ENCODE results near the gene VMAC. TPM values are rescaled to one million over a fixed set of nuclear protein-coding genes. Genes with fewer than 3 reads are reported as not detected.

VMAC gene
- total and polyA plus RNA-seq, 5 donors from 2014 or later = 4.9 to 25.0 (median 8.1) TPM

DNA sequence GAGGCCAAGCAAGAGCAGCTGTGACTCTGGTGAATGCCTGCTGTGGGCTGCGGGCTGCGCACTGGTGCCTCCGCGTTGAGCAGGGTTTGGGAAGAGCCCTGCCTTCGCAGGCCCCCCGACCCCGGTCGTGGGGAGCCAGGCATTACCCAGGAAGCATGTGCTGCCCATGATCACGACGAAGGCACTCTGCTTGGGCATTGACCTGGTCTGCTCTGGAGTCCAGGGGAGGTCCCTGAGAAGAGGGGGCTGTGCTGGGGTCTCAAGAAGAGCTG is 54.1 kb downstream of the VMAC start:
- Histone ChIP-seq H3K4me1 (ENCODE audit: control insufficient read depth, insufficient read depth, low read length, poor library complexity, severe bottlenecking) (peaks cover 94% of the 10 kb centered on the region), H3K9me3 (ENCODE audit: control insufficient read depth in 2 of 2, low read length in 2 of 2) (no peaks in the 10 kb centered on the region), H3K36me3 (ENCODE audit: control insufficient read depth, insufficient read depth, low read length) (peaks cover 5% of the 10 kb centered on the region), H3K27me3 (ENCODE audit: control insufficient read depth, insufficient read depth, low read length) (no peaks in the 10 kb centered on the region), H3K4me3 (ENCODE audit: low read depth, low read length) (no peak overlapping the region), H3K27ac (ENCODE audit: insufficient read depth, low read length, poor library complexity, severe bottlenecking) (peak overlapping the region; percentile 87)
- Mint-ChIP-seq H3K27ac (peak overlapping the region; percentile 99 to 100 (median 100)), H3K9me3 (no peaks in the 10 kb centered on the region), H3K4me1 (peaks cover 23 to 98% (median 64%) of the 10 kb centered on the region in 4 donors), H3K4me3 (peak overlapping the region in 3 of 4 donors; percentile 55 to 69 (median 58)), H3K27me3 (no peaks in the 10 kb centered on the region), H3K36me3 (peaks cover 9% of the 10 kb centered on the region)
- ATAC-seq (ENCODE audit: low read depth in 2 of 2) (no peak), DNase-seq (no peak)

DNA sequence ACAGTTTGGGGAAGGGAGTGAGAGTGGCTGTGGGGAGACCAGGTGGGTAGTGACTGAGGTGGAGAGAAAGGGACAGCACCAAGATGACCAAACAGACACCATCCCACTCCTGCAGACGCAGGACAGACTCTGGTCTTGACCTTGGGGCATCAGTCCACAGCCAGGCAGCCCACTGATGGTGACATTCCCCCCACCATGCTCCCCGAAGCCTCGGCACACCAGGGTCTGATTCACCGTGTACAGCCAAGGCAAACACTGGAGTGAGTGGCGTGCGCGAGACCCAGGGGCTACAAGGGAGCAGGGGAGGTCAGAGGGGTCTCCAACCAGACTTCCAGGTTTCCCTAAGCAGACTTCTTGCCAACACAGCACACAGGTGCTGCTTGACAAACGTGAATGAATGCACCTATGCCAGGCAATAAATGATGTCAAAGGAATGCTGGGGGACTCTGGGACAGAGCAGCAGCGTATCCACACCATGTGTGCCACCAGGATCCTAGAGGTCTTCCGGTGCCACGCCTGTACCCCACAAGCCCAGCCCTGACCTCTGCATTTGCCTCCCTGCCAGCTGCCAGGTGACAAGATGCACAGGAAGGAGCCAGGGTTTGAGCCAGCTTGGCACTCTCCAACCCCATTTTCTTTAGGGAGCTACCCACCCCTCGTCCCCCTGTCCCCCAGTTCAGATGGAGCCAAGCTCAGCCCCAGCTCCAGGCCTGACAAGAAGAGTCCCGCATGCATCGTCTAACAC is 54.8 kb downstream of the VMAC start:
- peak overlapping the region; percentile 99 to 100 (median 100) for H3K27ac Mint-ChIP-seq
- Histone ChIP-seq H3K4me1 (ENCODE audit: control insufficient read depth, insufficient read depth, low read length, poor library complexity, severe bottlenecking) (peaks cover 94% of the 10 kb centered on the region), H3K27ac (ENCODE audit: insufficient read depth, low read length, poor library complexity, severe bottlenecking) (peak overlapping the region; percentile 87), H3K27me3 (ENCODE audit: control insufficient read depth, insufficient read depth, low read length) (no peaks in the 10 kb centered on the region), H3K36me3 (ENCODE audit: control insufficient read depth, insufficient read depth, low read length) (peaks cover 5% of the 10 kb centered on the region), H3K9me3 (ENCODE audit: control insufficient read depth in 2 of 2, low read length in 2 of 2) (no peaks in the 10 kb centered on the region), H3K4me3 (ENCODE audit: low read depth, low read length) (no peak overlapping the region)
- DNase-seq (no peak), ATAC-seq (ENCODE audit: low read depth in 2 of 2) (no peak)
- H3K36me3 Mint-ChIP-seq = peaks cover 12% of the 10 kb centered on the region
- H3K4me3 Mint-ChIP-seq = peak overlapping the region; percentile 58 to 91 (median 78)
- peaks cover 16 to 98% (median 63%) of the 10 kb centered on the region in 4 donors for H3K4me1 Mint-ChIP-seq
- H3K9me3 Mint-ChIP-seq = no peaks in the 10 kb centered on the region
- no peaks in the 10 kb centered on the region for H3K27me3 Mint-ChIP-seq

Other genes with a start within 250 kb of the VMAC start
- 21.2 TPM for gene MICOS13, start 224.4 kb upstream of the VMAC start, total RNA-seq
- 100 to 1,000 TPM in 2 of 4 donors, 10 to 100 TPM in 2; 90.6 to 110 (median 100) TPM for gene MICOS13, start 224.4 kb upstream of the VMAC start, polyA plus RNA-seq
- 2.4 TPM for gene HSD11B1L, start 223.8 kb upstream of the VMAC start, total RNA-seq
- gene HSD11B1L, start 223.8 kb upstream of the VMAC start, polyA plus RNA-seq = 1 to 10 TPM; 1.8 to 3.0 (median 2.3) TPM
- 984 TPM for gene RPL36, start 214.6 kb upstream of the VMAC start, total RNA-seq
- gene RPL36, start 214.6 kb upstream of the VMAC start, polyA plus RNA-seq = 1,000 to 10,000 TPM; 1,952 to 2,703 (median 2,229) TPM
- 67.6 TPM for gene LONP1, start 184.7 kb upstream of the VMAC start, total RNA-seq
- gene LONP1, start 184.7 kb upstream of the VMAC start, polyA plus RNA-seq = 10 to 100 TPM; 16.4 to 22.8 (median 20.3) TPM
- gene CATSPERD, start 184.2 kb upstream of the VMAC start, total RNA-seq = not detected
- gene CATSPERD, start 184.2 kb upstream of the VMAC start, polyA plus RNA-seq = under 1 TPM in 1 of 4 donors, not detected in 3; 0.17 TPM
- 3.5 TPM for gene PRR22, start 120.1 kb upstream of the VMAC start, total RNA-seq
- not detected for gene PRR22, start 120.1 kb upstream of the VMAC start, polyA plus RNA-seq
- gene DUS3L, start 113.7 kb upstream of the VMAC start, total RNA-seq = 129 TPM
- gene DUS3L, start 113.7 kb upstream of the VMAC start, polyA plus RNA-seq = 10 to 100 TPM; 25.4 to 38.3 (median 31.8) TPM
- not detected for gene NRTN, start 99.8 kb upstream of the VMAC start, total RNA-seq
- gene NRTN, start 99.8 kb upstream of the VMAC start, polyA plus RNA-seq = under 1 TPM in 2 of 4 donors, not detected in 2; 0.21 to 0.68 TPM
- not detected for gene FUT6, start 65.2 kb upstream of the VMAC start, total RNA-seq
- not detected for gene FUT6, start 65.2 kb upstream of the VMAC start, polyA plus RNA-seq
- not detected for gene FUT3, start 53.4 kb upstream of the VMAC start, total RNA-seq
- gene FUT3, start 53.4 kb upstream of the VMAC start, polyA plus RNA-seq = not detected
- 3.7 TPM for gene FUT5, start 34.3 kb upstream of the VMAC start, total RNA-seq
- gene FUT5, start 34.3 kb upstream of the VMAC start, polyA plus RNA-seq = under 1 TPM in 2 of 4 donors, not detected in 2; 0.11 to 0.14 TPM
- gene NDUFA11, start 1.1 kb upstream of the VMAC start, total RNA-seq = 120 TPM
- gene NDUFA11, start 1.1 kb upstream of the VMAC start, polyA plus RNA-seq = 100 to 1,000 TPM; 408 to 499 (median 465) TPM
- gene CAPS, start 9.4 kb downstream of the VMAC start, total RNA-seq = 38.8 TPM
- gene CAPS, start 9.4 kb downstream of the VMAC start, polyA plus RNA-seq = 1 to 10 TPM; 1.2 to 3.1 (median 2.8) TPM
- gene RANBP3, start 73.3 kb downstream of the VMAC start, total RNA-seq = 106 TPM
- gene RANBP3, start 73.3 kb downstream of the VMAC start, polyA plus RNA-seq = 10 to 100 TPM in 2 of 4 donors, 1 to 10 TPM in 2; 8.0 to 12.1 (median 10.0) TPM
- gene RFX2, start 205.6 kb downstream of the VMAC start, total RNA-seq = 3.3 TPM
- gene RFX2, start 205.6 kb downstream of the VMAC start, polyA plus RNA-seq = 1 to 10 TPM; 1.3 to 3.0 (median 1.9) TPM
- gene ACSBG2, start 230.8 kb downstream of the VMAC start, total RNA-seq = not detected
- not detected for gene ACSBG2, start 230.8 kb downstream of the VMAC start, polyA plus RNA-seq